ENCODE measurements around the gene GORASP2.

Gene GORASP2

DNA sequence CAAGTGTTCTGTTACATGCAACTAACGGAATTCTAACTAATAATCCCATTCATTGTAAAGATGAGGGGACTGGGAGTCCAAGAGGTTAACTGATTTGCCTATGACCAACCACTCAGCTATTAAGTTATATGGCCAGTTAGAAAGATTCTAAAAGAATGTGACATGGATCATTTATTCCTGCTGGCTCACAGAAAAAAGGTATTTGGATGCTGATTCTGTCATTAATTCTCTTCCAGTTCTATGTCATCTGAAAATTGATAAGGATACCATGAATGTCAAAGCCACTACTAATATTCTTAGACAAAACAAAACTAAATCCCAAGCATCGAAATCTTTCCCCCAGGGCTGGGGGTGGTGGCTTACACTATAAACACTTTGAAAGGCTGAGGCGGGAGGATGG, 41.2 kb upstream of the GORASP2 start:
- FAIRE-seq = no peak
- TF ChIP-seq, protein P1, sequence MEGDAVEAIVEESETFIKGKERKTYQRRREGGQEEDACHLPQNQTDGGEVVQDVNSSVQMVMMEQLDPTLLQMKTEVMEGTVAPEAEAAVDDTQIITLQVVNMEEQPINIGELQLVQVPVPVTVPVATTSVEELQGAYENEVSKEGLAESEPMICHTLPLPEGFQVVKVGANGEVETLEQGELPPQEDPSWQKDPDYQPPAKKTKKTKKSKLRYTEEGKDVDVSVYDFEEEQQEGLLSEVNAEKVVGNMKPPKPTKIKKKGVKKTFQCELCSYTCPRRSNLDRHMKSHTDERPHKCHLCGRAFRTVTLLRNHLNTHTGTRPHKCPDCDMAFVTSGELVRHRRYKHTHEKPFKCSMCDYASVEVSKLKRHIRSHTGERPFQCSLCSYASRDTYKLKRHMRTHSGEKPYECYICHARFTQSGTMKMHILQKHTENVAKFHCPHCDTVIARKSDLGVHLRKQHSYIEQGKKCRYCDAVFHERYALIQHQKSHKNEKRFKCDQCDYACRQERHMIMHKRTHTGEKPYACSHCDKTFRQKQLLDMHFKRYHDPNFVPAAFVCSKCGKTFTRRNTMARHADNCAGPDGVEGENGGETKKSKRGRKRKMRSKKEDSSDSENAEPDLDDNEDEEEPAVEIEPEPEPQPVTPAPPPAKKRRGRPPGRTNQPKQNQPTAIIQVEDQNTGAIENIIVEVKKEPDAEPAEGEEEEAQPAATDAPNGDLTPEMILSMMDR (IDR thresholded peaks at IDR 0.05; ENCODE audit: insufficient read depth, missing control alignments) = no peak
- DNase-seq (ENCODE audit: insufficient read length, low spot score) = no peak

DNA sequence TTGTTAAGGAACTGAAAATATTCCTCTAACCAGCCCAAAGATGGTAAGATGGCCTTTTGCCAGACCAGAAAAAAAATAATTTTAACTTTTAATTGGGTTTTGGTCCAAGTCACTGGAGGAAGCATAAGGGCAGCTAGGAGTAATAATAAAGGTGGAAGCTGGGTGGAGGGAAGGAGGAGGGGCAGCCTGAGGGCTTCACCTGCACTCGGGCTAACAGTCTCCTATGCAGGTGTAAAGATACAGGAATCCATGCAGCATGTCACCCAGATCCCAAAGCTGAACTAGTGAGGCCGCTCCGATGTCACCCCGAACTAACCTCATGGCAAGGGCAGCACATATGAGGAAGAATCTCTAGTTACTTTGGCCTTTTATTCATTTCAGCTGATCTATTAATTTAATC, 37.2 kb upstream of the GORASP2 start:
- TF ChIP-seq, protein P1 (IDR thresholded peaks at IDR 0.05; ENCODE audit: insufficient read depth, missing control alignments) = no peak
- DNase-seq (ENCODE audit: insufficient read length, low spot score) (no peak), FAIRE-seq (no peak)

DNA sequence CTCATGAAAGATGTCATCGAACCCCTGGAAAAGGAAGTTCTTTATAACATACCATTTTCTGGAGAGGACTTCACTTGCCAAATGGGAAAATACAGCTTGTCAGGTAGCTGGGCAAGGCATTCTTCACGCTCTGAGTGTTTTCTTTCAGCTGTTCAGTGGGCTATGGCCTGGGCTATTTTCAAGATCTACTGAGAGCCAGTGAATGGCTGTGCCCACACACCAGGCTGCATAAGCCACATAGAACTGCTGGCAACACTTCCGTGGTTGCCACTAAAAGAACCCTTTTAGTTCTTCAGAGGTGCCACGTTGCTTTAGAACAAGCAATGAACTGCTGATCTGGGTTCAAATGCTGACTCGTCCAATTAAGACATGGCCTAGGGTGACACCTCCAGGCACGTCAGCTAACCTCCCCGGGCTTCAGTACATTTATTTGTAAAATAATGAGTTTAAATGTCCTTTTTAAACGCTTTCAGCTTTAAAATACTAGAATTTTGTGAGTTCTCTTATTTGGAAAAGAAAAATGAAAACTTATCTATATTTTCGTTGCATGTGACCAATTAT, 36.6 kb upstream of the GORASP2 start:
- TF ChIP-seq, protein P1 (IDR thresholded peaks at IDR 0.05; ENCODE audit: insufficient read depth, missing control alignments) = no peak
- DNase-seq (ENCODE audit: insufficient read length, low spot score) = no peak
- no peak for FAIRE-seq

DNA sequence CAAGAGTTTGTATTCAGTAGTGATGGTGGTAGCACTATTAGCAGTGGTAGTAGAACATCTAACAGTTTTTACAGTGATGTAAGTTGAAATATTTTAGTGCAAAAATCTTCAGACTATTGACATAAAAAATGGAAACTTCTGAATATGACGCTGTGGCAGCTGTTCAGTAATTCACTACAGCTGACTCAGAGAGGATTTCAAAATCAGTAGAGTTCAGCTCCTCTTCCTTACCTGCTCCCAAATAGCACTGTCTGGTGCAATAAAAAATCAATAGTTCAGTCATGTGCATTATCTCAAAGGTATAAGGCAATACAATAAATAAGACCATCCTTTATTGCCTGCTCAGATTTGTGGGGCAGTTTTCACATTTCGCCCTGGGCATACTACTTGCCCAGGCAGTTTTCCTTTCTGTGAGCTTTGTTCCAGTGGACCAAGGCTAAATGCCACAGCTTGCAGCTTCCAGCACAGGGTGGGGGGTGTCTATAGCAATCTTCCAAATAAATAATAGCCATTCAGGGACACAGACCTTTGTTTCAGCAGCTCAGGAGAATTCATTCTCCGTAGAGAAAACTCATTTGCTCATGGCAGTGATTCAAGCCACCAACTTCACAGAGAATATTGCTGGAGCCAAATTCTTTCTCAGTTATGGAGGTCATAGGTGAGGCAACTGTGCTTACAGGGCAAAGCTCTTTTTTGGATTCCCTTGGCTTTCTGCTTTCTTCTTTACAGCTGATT, 33.9 kb upstream of the GORASP2 start:
- FAIRE-seq = no peak
- TF ChIP-seq, protein P1 (IDR thresholded peaks at IDR 0.05; ENCODE audit: insufficient read depth, missing control alignments) = no peak
- no peak for DNase-seq (ENCODE audit: insufficient read length, low spot score)

DNA sequence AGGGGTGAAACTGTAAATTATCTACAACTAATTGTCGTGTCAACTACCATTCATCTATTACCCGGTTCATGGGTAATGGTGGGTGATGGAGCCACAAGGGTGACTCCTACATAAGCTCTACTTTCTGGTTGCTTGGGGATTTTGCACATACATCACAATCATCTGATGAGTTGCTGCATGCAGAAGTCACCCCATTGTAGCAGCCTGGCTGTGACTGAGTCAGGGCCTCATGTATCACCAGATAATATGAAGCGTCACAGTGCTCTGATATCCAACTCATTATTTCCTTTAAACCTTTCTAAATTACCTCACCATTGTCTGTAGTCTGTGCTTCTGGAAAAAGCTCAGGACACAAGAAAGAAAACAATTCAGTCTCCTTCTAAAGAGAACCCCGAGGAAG, 32.4 kb upstream of the GORASP2 start:
- FAIRE-seq (no peak), DNase-seq (ENCODE audit: insufficient read length, low spot score) (no peak)
- TF ChIP-seq, protein P1 (IDR thresholded peaks at IDR 0.05; ENCODE audit: insufficient read depth, missing control alignments) = no peak

DNA sequence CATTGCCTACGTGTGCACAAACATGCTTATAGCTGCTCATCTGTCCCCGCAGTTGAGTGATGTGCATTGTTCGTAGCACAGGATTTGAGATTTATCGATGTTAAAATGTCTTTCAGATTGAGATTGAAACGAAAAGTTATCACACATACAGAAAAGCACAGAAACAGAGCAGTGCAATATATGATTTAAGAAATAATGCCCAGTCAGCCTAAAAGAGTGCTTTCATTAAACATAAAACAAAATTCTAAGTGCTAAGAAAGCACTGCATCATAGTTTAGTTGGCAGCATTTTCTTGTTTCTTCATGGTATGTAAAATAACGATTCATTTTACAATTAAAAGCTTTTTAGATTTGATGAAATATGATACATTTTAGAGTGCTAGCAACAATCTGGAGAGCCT, 31.9 kb upstream of the GORASP2 start:
- no peak for DNase-seq (ENCODE audit: insufficient read length, low spot score)
- TF ChIP-seq, protein P1 (IDR thresholded peaks at IDR 0.05; ENCODE audit: insufficient read depth, missing control alignments) = no peak
- FAIRE-seq = no peak

DNA sequence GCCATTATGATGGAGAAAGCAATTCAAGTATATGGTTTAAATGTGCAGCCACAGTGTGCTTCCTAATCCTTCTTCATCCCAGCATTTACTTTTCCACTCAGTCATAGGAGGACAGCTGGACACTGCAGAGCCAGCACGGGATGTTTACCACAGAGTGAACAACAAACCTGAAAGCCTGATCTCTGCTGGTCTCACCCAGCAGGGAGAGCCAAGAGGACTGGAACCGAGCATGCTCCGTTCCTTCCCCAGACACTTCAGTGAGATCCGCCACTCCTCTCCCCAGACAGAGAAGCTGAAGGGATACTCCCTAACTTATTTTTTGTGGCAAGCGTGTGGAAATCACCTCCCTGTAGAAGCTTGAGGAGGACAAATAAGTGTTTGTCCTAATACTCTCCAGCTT, 23.2 kb upstream of the GORASP2 start:
- TF ChIP-seq, protein P1 (IDR thresholded peaks at IDR 0.05; ENCODE audit: insufficient read depth, missing control alignments) = no peak
- FAIRE-seq (no peak), DNase-seq (ENCODE audit: insufficient read length, low spot score) (no peak)
